Measurements from ENCODE around the gene PLCB1.
"Not testable (repeated sequence)": the region's sequence is repeated elsewhere in the genome, so short reads cannot be mapped to it uniquely, and the experiment has no call there.

The PLCB1 gene

DNA sequence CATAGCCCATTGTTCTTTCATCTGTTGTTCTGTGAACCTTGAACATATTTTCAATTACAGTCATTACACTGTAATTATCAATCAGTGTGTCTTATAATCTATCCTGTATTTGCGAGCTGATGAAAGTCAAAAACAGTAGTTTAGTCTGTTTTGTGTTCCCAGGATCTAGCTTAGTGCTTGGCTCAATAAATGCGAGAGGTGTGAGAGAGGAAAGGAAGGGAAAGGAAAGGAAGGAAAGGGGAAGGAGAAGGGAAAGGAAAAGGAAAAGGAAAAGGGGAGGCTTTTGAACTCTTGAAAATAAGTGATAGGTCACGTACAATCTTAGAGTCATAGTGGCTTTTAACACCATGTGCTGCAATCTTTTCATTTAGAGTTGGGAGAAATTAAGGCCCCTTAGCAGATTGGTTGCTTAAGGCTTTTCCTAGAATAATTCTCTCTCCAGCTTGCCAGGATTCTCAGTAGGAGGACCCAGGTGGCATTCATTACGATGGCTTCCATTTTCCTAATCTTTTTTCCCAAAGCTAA lies 503.0 kb downstream of the PLCB1 start:
- DNase-seq (ENCODE audit: insufficient read length) (no peak), FAIRE-seq (no peak)
- TF ChIP-seq POLR2AphosphoS5 (IDR thresholded peaks at IDR 0.05; ENCODE audit: low read depth, low read length) = no peak

DNA sequence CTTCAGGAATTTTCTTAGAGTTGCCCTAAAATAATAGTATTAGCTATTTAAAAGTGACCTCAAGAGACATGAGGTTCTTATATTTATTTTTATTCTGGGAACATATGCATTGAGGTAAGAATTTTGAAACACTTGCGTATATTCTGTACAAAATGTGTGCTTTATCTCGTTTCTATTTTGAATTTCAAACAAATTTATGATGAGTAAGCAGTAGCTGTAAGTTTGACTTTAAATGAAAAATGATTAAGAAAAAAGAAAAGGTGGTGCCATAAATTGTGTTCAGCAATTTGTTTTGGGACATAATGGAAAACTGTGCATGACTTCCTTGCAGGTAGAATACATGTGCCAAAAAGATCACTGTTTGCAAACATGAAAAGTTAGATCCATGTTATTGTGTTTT lies 503.8 kb downstream of the PLCB1 start:
- TF ChIP-seq POLR2A (IDR thresholded peaks at IDR 0.05; ENCODE audit: low read depth, low read length) (no peak), TAF1 (IDR thresholded peaks at IDR 0.05; ENCODE audit: borderline replicate concordance, low read depth, low read length) (no peak), POLR2AphosphoS5 (IDR thresholded peaks at IDR 0.05; ENCODE audit: low read depth, low read length) (no peak)
- DNase-seq (ENCODE audit: insufficient read length) (no peak), FAIRE-seq (no peak)

GRCh38 chr20:8639112-8639778 lies 507.2 kb downstream of the PLCB1 start:
- TF ChIP-seq POLR2A (IDR thresholded peaks at IDR 0.05; ENCODE audit: low read depth, low read length) = no peak
- TF ChIP-seq POLR2AphosphoS5 (IDR thresholded peaks at IDR 0.05; ENCODE audit: low read depth, low read length) = no peak
- no peak for TF ChIP-seq TAF1 (IDR thresholded peaks at IDR 0.05; ENCODE audit: borderline replicate concordance, low read depth, low read length)
- FAIRE-seq (no peak), DNase-seq (ENCODE audit: insufficient read length) (no peak)

DNA sequence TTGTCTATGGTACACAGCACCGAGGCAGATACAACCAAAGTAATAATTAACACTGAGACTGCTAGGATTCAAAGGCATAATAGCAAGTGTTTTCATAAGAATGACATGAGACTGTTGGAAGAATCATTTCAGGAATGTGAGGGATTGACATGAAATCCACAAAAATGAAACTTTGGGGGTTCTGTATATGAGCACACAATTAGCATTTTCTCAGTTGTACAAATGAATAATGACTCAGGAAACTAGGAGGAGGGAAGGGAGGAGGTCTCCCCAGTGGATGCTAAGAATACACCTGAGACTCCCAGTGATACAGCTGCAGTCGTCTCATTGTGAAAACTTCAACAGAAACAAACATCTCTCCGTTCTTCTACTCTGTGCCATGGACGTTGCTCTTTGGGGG lies 508.4 kb downstream of the PLCB1 start:
- TF ChIP-seq POLR2AphosphoS5 (IDR thresholded peaks at IDR 0.05; ENCODE audit: low read depth, low read length) (no peak), TAF1 (IDR thresholded peaks at IDR 0.05; ENCODE audit: borderline replicate concordance, low read depth, low read length) (no peak), POLR2A (IDR thresholded peaks at IDR 0.05; ENCODE audit: low read depth, low read length) (no peak)
- no peak for DNase-seq (ENCODE audit: insufficient read length)
- no peak for FAIRE-seq

DNA sequence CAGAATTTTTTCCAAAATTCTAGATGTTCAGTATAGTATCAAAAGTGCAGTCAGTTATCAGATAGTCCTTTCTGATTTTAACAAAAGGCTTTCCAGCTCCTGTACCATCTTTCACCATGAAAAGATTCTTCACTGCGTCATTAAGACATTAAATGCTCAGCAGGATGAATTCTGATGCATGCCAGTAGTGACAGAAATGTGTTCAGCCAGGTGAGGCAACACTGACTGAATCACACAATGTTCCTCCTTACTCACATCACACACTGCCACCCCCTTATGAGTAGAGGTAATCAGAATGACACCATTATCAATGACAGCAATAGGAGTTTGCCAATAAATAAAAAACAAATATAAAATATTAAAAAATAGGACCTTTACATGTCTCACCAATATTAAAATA lies 510.2 kb downstream of the PLCB1 start:
- FAIRE-seq (no peak), DNase-seq (ENCODE audit: insufficient read length) (no peak)
- no peak for TF ChIP-seq POLR2A (IDR thresholded peaks at IDR 0.05; ENCODE audit: low read depth, low read length)
- TF ChIP-seq TAF1 (IDR thresholded peaks at IDR 0.05; ENCODE audit: borderline replicate concordance, low read depth, low read length) = no peak
- no peak for TF ChIP-seq POLR2AphosphoS5 (IDR thresholded peaks at IDR 0.05; ENCODE audit: low read depth, low read length)

DNA sequence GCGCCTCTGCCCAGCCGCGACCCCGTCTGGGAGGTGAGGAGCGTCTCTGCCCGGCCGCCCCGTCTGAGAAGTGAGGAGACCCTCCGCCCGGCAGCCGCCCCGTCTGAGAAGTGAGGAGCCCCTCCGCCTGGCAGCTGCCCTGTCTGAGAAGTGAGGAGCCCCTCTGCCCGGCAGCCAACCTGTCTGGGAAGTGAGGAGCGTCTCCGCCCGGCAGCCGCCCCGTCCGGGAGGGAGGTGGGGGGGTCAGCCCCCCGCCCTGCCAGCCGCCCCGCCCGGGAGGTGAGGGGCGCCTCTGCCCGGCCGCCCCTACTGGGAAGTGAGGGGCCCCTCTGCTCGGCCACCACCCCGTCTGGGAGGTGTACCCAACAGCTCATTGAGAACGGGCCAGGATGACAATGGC lies 512.4 kb downstream of the PLCB1 start:
- DNase-seq (ENCODE audit: insufficient read length); FAIRE-seq: not testable (repeated sequence)

DNA sequence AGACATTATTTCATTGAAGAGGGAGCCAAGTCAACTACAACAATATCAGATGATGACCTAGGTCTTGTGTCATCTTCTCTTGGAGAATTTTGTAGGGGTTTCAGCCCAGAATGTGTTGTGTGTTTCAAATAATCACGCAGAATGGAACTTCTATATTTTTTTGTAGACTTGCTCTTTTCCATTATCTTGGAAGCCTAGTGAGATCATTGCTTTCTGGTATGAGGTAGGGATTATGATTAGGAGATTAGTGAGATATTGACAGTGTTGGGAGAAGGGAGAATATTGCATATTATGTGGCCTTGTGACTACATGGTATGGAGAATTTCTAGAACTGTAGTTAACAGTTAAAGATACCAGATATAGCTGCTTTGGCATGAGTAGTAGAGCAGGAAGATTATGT lies 513.3 kb downstream of the PLCB1 start:
- DNase-seq (ENCODE audit: insufficient read length) = no peak
- no peak for FAIRE-seq
- TF ChIP-seq POLR2A (IDR thresholded peaks at IDR 0.05; ENCODE audit: low read depth, low read length) (no peak), TAF1 (IDR thresholded peaks at IDR 0.05; ENCODE audit: borderline replicate concordance, low read depth, low read length) (no peak), POLR2AphosphoS5 (IDR thresholded peaks at IDR 0.05; ENCODE audit: low read depth, low read length) (no peak)

DNA sequence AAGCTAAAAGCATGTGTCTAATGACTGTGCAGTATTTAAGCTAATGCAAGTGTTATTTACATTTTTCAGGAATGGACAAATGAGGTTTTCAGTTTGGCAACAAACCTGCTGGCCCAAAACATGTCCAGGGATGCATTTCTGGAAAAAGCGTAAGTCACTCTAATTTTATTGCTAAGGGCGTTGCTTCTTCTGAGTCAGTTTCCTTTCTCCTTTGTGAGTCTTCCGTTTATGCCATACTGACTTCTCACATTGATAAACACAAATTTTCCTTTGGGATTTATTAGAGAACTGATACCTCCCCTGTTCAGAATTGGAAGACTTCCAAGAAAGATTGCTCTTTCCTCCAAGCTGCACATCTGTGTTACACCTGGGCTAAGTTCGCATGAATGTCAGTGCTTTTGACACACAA lies 514.0 kb downstream of the PLCB1 start:
- no peak for DNase-seq (ENCODE audit: insufficient read length)
- TF ChIP-seq POLR2A (IDR thresholded peaks at IDR 0.05; ENCODE audit: low read depth, low read length) (no peak), POLR2AphosphoS5 (IDR thresholded peaks at IDR 0.05; ENCODE audit: low read depth, low read length) (no peak), TAF1 (IDR thresholded peaks at IDR 0.05; ENCODE audit: borderline replicate concordance, low read depth, low read length) (no peak)
- FAIRE-seq = no peak

DNA sequence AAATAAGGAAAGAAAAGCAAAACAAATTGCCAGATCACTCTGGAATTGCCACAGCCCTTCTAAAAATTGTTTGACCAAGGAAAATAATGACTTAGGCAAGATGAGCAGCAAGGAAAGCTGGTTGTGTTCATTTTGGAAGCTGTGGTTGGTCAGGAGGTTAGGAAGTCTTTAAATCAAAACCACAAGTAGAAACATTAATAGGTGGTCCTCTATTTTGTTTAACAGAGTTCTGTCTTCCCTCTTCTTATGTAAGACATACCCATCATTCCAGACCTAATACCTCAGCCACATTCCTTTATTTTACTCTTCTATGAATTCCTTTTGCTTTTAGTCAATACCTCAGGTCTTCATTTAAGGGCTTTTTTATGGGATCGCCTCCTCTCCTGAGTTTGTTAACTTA lies 514.6 kb downstream of the PLCB1 start:
- DNase-seq (ENCODE audit: insufficient read length) (no peak), FAIRE-seq (no peak)
- TF ChIP-seq POLR2AphosphoS5 (IDR thresholded peaks at IDR 0.05; ENCODE audit: low read depth, low read length) (no peak), TAF1 (IDR thresholded peaks at IDR 0.05; ENCODE audit: borderline replicate concordance, low read depth, low read length) (no peak), POLR2A (IDR thresholded peaks at IDR 0.05; ENCODE audit: low read depth, low read length) (no peak)

DNA sequence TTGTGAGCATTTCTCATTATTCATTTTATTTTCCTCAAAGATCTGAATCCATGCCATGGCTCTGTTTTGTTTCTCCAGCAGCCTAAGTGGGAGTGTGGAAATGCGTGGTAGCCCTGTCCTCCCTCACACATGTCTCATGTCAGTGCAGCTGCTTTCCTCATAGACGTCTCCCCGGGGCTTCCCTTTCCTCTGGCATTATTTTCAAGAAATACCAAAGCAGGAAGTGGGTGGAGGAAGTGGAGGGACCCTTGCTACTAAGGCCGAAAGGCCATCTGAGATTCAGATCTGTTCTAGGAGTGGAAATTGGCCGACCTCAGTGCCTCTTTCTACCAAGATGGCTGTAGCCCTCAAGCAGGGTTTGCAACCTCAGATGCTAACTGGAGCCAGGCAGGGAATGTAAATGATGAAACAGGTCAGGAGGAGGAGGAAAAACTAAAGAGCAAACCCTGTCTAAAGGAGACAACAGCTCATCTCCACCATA lies 515.9 kb downstream of the PLCB1 start:
- FAIRE-seq (no peak), DNase-seq (ENCODE audit: insufficient read length) (no peak)
- TF ChIP-seq POLR2AphosphoS5 (IDR thresholded peaks at IDR 0.05; ENCODE audit: low read depth, low read length) (no peak), TAF1 (IDR thresholded peaks at IDR 0.05; ENCODE audit: borderline replicate concordance, low read depth, low read length) (no peak), POLR2A (IDR thresholded peaks at IDR 0.05; ENCODE audit: low read depth, low read length) (no peak)

DNA sequence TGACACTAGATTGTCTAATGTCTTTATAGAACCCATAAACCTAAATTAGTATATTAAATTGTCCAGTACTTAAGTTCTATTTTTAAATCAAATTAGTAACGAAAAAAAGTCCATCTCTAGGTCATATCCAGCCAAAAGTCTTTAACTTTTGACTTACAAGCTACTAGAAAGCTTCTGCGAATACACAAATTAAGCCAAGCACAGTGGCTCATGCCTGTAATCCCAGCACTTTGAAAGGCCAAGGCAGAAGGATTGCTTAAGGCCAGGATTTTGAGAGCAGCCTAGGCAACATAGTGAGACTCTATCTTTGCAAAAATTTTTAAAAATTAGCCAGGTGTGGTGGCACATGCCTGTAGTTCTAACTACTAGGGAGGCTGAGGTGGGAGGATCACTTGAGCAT lies 516.4 kb downstream of the PLCB1 start:
- DNase-seq (ENCODE audit: insufficient read length) (no peak), FAIRE-seq (no peak)
- TF ChIP-seq TAF1 (IDR thresholded peaks at IDR 0.05; ENCODE audit: borderline replicate concordance, low read depth, low read length) (no peak), POLR2AphosphoS5 (IDR thresholded peaks at IDR 0.05; ENCODE audit: low read depth, low read length) (no peak), POLR2A (IDR thresholded peaks at IDR 0.05; ENCODE audit: low read depth, low read length) (no peak)

DNA sequence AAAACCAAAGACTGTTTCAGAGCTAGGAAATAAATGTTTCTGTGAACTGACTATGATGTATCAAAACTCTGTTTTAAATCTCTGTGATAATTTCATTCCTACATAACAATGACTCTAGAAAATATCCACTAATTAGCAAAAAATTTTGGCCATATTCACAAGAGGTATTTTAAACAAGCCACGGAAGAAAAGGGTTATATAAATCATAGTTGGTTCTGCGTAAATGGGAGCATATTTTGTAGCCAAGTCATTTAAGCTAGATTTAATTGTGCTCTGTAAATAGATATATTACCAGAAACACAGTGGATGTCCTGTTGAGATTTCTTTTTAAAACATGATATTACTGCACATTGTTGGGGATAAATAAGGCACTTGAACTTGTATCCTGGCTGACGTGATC lies 520.3 kb downstream of the PLCB1 start:
- no peak for FAIRE-seq
- DNase-seq (ENCODE audit: insufficient read length) = no peak
- TF ChIP-seq POLR2A (IDR thresholded peaks at IDR 0.05; ENCODE audit: low read depth, low read length) = no peak
- TF ChIP-seq POLR2AphosphoS5 (IDR thresholded peaks at IDR 0.05; ENCODE audit: low read depth, low read length) = no peak
- TF ChIP-seq TAF1 (IDR thresholded peaks at IDR 0.05; ENCODE audit: borderline replicate concordance, low read depth, low read length) = no peak

DNA sequence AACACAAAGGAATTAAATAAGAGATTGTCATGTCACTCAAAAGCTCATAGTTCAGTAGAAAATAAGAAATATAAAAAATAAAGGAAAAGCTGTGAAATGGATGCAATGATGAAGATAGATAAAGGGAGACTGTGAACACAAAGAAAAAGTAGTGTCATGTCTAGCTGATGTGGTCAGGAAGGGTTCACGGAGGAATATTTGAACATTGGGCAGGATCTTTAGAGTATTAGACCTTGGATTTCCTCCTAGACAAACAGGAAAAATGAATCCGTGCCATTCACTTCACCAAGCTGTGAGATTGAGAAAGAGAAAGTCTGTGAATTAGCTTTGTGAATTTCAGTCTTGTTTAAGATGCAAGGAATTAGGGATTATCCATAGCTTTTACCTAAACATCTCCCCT lies 522.4 kb downstream of the PLCB1 start:
- no peak for DNase-seq (ENCODE audit: insufficient read length)
- TF ChIP-seq POLR2AphosphoS5 (IDR thresholded peaks at IDR 0.05; ENCODE audit: low read depth, low read length) = no peak
- TF ChIP-seq POLR2A (IDR thresholded peaks at IDR 0.05; ENCODE audit: low read depth, low read length) = no peak
- TF ChIP-seq TAF1 (IDR thresholded peaks at IDR 0.05; ENCODE audit: borderline replicate concordance, low read depth, low read length) = no peak
- FAIRE-seq = no peak
